GM18502 (cell line): Measurements from ENCODE around the gene TSPEAR.

ENCODE experiments used
- ATAC-seq: cut with Tn5 transposase; IDR thresholded peaks from one replicate; pipeline ENCODE4 v1.9.1; 2021; ENCODE audit warnings: mild to moderate bottlenecking; ENCODE audit not compliant: unreplicated experiment, poor library complexity

TSPEAR gene

GRCh38 chr21:44499631-44500030 is 211.7 kb downstream of the TSPEAR start:
- no peak for ATAC-seq

DNA sequence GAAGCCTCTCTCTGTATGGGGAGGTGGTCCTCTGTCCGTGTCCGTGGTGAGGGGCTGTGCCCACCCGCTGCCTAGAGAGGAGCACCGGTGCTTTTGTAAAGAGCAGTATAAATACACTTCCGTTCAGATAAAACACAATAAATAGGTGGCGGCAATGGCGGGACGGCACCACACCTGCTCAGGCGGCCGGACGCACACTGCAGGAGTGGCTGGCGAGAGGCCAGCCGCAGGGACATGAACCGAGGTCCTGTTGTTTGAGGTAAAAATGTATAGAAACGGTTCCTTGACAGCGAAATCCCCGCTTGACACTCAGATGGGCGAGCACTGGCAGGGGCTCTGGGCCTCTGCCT is 212.2 kb downstream of the TSPEAR start:
- no peak for ATAC-seq

- no peak for ATAC-seq
These were observed 212.8 kb downstream of the TSPEAR start for GRCh38 chr21:44498280-44499210.

- no peak for ATAC-seq
These were observed 213.7 kb downstream of the TSPEAR start for GRCh38 chr21:44497703-44498126.

- ATAC-seq, result no peak
These were observed 214.5 kb downstream of the TSPEAR start for GRCh38 chr21:44496564-44497550.

DNA sequence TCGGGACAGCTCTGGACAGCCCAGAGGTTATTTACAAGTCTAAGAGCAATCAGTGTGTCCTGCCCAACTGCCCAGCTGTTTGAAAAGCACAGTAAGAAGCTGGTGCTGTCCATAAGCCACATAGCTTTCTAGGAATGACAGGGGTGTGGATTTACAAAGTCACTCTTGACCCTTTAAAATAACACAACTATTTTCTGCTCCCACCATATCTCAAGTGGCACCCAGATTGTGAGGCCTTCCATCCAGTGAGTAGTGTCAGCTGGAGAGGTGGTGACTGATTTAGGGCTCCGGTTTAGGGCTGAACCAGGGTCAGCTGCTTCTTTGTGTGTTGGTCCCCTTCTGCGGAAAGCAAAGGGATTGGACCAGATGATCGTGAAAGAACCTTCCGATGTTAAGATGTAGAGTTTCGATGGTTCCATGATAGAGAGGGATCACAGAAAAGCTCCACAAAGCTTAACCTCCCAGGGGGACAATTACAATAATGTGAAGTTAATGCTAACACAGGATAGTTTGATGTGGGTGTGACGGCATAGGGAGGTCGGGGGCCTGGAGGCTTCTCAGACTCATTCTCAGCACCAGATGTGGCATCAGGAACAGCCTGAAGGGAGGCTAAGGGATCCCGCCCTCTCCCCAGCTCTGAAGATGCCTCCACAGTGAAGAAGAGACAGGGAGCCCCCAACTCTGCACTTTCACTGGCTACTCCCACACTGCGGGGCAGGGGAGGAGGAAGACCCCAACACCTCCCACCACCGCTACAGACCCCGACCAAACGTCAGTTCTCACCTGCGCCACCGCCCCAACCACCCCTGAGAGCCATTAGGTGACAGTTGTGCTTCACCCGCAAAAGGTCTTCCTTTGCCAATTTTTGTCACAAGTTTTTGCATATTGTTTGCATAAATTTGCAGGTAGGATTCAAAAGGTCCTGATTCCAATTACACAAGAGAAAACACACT is 215.5 kb downstream of the TSPEAR start:
- ATAC-seq, result no peak

DNA sequence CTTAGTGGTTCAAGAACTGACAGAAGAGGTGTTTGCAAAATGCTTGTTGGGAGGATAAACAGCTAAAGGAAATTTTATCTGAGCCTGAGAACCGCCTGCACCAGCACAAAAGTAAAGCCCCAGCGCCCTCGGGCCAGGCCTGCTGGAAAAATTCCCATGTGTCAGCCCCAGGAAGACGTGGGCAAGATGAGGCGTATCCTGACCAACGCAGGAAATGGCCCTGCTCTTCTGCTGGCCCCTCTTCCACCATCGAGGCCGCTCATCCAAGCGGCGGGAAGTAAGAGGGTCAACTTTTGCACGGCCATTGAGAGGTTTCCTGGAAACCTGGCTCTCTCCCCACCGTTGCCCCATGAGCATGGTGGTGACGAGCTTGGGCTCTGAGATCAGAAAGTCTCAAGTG is 216.4 kb downstream of the TSPEAR start:
- no peak for ATAC-seq

GRCh38 chr21:44494418-44494817 is 217.0 kb downstream of the TSPEAR start:
- ATAC-seq, result no peak

DNA sequence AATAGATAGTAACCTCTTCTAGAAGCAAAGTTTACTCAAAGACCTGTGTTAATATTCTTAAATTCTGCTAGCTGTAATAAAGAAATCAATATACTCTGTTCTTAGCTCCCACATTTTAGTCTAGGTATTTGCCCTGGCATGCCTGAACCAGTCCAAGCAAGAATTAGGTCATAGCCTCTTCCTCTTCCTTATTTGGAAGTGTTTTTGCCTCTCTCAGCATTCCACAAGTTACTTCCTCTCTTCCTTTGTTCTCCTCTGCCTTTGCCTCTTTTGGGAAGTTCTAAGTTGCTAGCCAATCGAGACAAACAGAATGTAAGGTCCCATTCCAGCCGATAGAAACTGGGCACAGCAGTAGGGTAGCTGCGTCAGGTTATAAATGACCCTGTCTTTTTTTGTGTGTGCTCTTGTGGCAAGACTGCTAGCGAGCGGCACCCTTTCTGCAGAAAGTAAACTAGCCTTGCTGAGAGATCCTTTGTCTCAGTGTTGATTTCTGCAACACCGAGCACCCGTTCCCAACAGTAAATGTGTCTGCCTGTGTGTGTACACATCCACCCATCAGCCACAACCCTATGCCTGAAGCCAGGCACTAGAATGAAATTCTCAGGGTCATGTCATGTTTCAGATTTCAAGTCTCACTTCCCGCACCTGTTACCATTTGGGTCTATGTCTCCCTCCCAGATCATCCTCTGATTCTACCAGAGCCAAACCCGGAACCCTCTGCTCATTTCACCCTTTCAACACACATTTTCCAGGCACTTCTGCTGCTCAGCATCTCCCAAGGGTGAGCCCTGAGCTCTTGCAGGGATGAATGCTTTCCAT is 218.6 kb downstream of the TSPEAR start:
- ATAC-seq, result no peak

- ATAC-seq, result no peak
These were observed 220.6 kb downstream of the TSPEAR start for GRCh38 chr21:44490816-44491215.

DNA sequence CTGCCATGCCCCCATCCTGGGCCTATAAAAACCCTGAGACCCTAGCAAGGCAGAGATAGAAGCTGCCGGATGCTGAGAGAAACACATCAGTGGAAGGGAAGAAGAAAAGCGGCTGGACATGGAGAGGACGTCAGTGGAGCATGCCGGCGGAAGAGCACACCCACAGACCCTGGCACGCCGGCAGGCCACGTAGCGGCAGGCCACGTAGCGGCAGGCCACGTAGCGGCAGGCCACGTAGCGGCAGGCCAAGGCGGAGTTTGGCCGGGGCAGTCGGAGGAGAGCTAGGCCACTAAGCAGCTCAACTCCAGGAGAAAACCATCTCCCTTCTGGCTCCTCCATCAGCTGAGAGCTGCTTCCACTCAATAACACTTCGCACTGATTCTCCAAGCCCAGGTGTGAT is 221.0 kb downstream of the TSPEAR start:
- ATAC-seq, result no peak

- ATAC-seq, result no peak
These were observed 221.4 kb downstream of the TSPEAR start for GRCh38 chr21:44489962-44490361.

GRCh38 chr21:44487831-44488230 is 223.5 kb downstream of the TSPEAR start:
- ATAC-seq, result no peak

- ATAC-seq, result no peak
These were observed 225.1 kb downstream of the TSPEAR start for GRCh38 chr21:44486302-44486701.

- no peak for ATAC-seq
These were observed 225.6 kb downstream of the TSPEAR start for GRCh38 chr21:44485796-44486195.

DNA sequence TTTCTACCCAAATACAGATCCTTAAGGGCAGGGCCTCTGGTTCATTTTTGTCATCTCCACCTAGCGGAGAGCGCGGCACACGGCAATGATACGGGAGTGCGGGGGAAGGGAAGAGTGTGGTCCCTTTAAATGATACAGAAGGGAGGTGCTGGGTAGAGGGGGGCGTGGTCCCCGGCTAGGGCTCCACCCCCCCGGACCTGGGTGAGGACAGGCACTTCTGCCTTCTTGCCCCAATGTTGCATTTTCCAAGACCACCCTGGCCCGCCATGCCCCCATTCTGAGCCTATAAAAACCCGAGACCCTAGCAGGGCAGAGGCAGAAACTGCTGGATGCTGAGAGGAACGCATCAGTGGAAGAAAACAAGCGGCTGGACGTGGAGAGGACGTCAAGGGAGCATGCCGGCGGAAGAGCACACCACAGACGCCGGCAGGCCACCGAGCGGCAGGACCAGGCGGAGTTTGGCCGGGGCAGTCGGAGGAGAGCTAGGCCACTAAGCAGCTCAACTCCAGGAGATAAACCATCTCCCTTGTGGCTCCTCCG is 226.0 kb downstream of the TSPEAR start:
- ATAC-seq, result no peak

DNA sequence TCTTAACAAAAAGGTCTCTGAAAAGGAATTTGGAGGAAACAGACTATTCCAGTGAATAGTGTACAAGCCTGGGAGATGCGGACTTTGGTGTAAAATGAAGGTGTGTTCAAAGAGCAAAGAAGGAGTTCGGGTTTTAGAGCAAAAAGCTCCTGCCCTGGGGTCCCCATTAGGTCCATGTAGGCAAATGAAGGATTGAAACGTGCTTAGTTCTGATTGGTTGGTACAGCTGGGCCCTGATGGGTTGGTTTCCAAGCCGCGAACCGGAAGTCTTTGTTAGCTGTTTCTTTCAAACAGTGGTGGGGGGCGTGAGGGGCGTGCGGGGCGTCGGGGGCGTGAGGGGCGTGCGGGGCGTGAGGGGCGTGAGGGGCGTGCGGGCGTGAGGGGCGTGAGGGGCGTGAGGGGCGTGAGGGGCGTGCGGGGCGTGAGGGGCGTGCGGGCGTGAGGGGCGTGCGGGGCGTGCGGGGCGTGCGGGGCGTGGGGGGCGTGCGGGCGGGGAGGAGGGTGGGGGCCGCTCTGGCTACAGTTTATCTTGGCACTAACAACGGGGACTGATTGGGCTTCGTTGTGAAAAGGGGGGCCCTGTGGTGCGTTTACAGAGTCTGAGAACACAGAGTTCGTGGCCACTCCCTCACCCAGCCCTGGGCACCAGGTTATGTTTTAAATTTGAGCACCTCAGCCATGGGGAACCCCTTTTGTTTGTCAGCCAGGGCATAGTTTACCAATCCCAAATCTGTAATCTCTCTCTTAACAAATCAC is 226.7 kb downstream of the TSPEAR start:
- ATAC-seq, result no peak
